BJ (cell line): ENCODE data around the gene DUSP15. TPM values are rescaled to one million over a fixed set of nuclear protein-coding genes. Genes with fewer than 3 reads are reported as not detected.

ENCODE experiments used
- CTCF ChIA-PET: fragments of 350-600 bp; formaldehyde crosslinking; extraction: SDS; loops from one replicate; lab custom pipeline; 2021; ENCODE audit warnings: antibody characterized with exemption, inconsistent platforms; lab: Yijun Ruan, JAX
- POLR2A ChIA-PET: fragments of 300-600 bp; sonication (Branson Sonifier 250); formaldehyde crosslinking; extraction: SDS; loops from one replicate; lab custom pipeline; 2021; ENCODE audit warnings: antibody characterized with exemption; lab: Charles Lee
- DNase-seq: peaks from one replicate; pipeline ENCODE4 v3.0.0-alpha.2; 2011; ENCODE audit warnings: low read depth
- H3K27me3 ChIP-seq: 2 replicates; pipeline ENCODE4 v1.6.0; 2011; ENCODE audit warnings: low read length; ENCODE audit not compliant: control insufficient read depth, insufficient read depth
- H3K36me3 ChIP-seq: 2 replicates; pipeline ENCODE4 v1.5.1; 2011; ENCODE audit warnings: low read length; ENCODE audit not compliant: control insufficient read depth, insufficient read depth
- H3K4me3 ChIP-seq: 2 replicates; pipeline ENCODE4 v1.5.1; 2011; ENCODE audit warnings: low read depth, mild to moderate bottlenecking, control low read depth, low read length
- CTCF ChIP-seq: IDR thresholded peaks from 2 replicates; pipeline ENCODE4 v1.5.1; 2011; ENCODE audit warnings: low read depth, mild to moderate bottlenecking, control low read depth, inconsistent platforms, low read length, moderate library complexity; ENCODE audit not compliant: insufficient read depth
- polyA plus RNA-seq: library from polyadenylated mRNA; depleted of rRNA; stranded (reverse); fragments of >200 nt; gene quantifications from 2 replicates; pipeline ENCODE4 v1.2.3, GENCODE V29; 2011

The DUSP15 gene
- polyA plus RNA-seq, 1 experiment, result 0.09 TPM

DNA sequence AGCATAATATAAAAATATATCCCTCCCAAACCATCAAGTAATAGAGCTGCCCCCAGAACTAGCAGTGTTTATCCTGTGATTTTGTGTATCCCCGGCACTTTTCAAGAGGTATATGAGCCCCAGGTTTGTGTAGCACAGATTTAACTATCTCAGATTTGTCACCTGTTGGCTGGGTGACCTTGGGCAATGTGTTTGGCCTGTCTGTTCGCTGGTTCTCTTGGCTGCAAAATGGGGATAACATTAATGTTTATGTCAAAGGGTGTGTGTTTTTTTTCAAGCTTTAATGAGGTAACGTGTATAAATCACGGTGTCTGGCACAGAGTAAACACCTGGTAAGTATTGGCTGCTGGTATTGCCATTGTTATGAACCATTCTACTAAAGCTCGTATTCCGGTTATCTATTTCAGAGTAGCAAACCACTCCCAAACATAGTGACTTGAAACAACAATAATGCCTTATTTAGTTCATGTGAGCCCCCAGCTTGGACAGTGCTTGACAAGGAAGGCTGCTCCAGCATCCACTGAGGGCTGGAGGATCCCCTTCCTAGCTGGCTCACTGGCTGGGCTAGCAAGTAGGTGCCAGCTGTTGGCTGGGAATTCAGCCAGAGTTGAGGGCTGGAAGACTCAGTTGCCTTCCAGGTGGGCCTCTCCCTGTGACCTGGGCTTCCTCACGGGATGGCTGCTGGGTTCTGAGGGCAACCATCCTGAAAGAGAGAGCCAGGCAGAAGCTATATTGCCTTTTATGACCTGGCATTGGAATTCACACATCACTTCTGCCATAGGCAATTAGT, 45.4 kb upstream of the DUSP15 start:
- H3K27me3 ChIP-seq, result peaks cover 13% of the 10 kb centered on the region
- CTCF ChIA-PET, result no interaction called here

GRCh38 chr20:31914170-31914569, 43.8 kb upstream of the DUSP15 start:
- DNase-seq, result no peak
- TF ChIP-seq CTCF, result no peak
- no peak overlapping the region for H3K4me3 ChIP-seq
- CTCF ChIA-PET, result interaction anchor here (1.8 to 1.9 kb wide), 2 partner anchors 9 to 38 kb away, joined by 5 to 6 read pairs; partner anchors contain the start of gene PDRG1
- POLR2A ChIA-PET, result no interaction called here
- peaks cover 9% of the 10 kb centered on the region for H3K27me3 ChIP-seq
- H3K36me3 ChIP-seq, result no peaks in the 10 kb centered on the region

More for the DNA sequence above, 45.4 kb upstream of the DUSP15 start:
- Histone ChIP-seq H3K4me3 (no peak overlapping the region), H3K36me3 (no peaks in the 10 kb centered on the region)
- DNase-seq, result no peak
- POLR2A ChIA-PET, result interaction anchor here (0.6 kb wide), 1 partner anchor 25 kb away, joined by 3 read pairs; no protein-coding TSS in a partner anchor
- no peak for TF ChIP-seq CTCF

- TF ChIP-seq CTCF, result no peak
- H3K4me3 ChIP-seq, result no peak overlapping the region
- CTCF ChIA-PET, result interaction anchor here (1.8 to 1.9 kb wide), 2 partner anchors 10 to 38 kb away, joined by 5 to 6 read pairs; partner anchors contain the start of gene PDRG1
- no peak for DNase-seq
- H3K36me3 ChIP-seq, result no peaks in the 10 kb centered on the region
- POLR2A ChIA-PET, result no interaction called here
- peaks cover 9% of the 10 kb centered on the region for H3K27me3 ChIP-seq
These were observed 43.3 kb upstream of the DUSP15 start for GRCh38 chr20:31913431-31914157.

GRCh38 chr20:31910071-31910803, 39.9 kb upstream of the DUSP15 start:
- CTCF ChIA-PET, result no interaction called here
- Histone ChIP-seq H3K36me3 (no peaks in the 10 kb centered on the region), H3K27me3 (peaks cover 6% of the 10 kb centered on the region), H3K4me3 (no peak overlapping the region)
- no peak for DNase-seq
- POLR2A ChIA-PET, result no interaction called here
- TF ChIP-seq CTCF, result no peak
